Muscle layer of colon (tissue), 2 donors: ENCODE measurements around the gene ZSWIM1.
"Not testable (repeated sequence)": the region's sequence is repeated elsewhere in the genome, so short reads cannot be mapped to it uniquely, and the experiment has no call there.

Experiments
- H3K27ac ChIP-seq: one replicate; pipeline ENCODE4 v1.7.0; 2013; ENCODE audit warnings: low read depth, mild to moderate bottlenecking, low read length, moderate library complexity
- H3K27me3 ChIP-seq, 2 donors: one replicate each; pipeline ENCODE4 v1.7.0; 2013; ENCODE audit warnings: low read length in 2 of 2, mild to moderate bottlenecking in 2 of 2; ENCODE audit not compliant: insufficient read depth in 2 of 2, control insufficient read depth in 1 of 2
- H3K36me3 ChIP-seq: one replicate; pipeline ENCODE4 v1.7.0; 2013; ENCODE audit warnings: mild to moderate bottlenecking, low read length; ENCODE audit not compliant: insufficient read depth
- H3K4me1 ChIP-seq: one replicate; pipeline ENCODE4 v1.7.0; 2013; ENCODE audit warnings: mild to moderate bottlenecking, low read length; ENCODE audit not compliant: insufficient read depth
- H3K4me3 ChIP-seq, 2 donors: one replicate each; pipeline ENCODE4 v1.7.0; 2013; ENCODE audit warnings: low read length in 2 of 2, low read depth in 1 of 2, mild to moderate bottlenecking in 1 of 2, moderate library complexity in 1 of 2
- H3K9ac ChIP-seq: one replicate; pipeline ENCODE4 v1.7.0; 2013; ENCODE audit warnings: low read length
- H3K9me3 ChIP-seq: one replicate; pipeline ENCODE4 v1.7.0; 2013; ENCODE audit warnings: mild to moderate bottlenecking, low read length
- donor health status: abdominal sarcoma.
- donor health status: Adenocarcinoma of cecum.

ZSWIM1 gene

DNA sequence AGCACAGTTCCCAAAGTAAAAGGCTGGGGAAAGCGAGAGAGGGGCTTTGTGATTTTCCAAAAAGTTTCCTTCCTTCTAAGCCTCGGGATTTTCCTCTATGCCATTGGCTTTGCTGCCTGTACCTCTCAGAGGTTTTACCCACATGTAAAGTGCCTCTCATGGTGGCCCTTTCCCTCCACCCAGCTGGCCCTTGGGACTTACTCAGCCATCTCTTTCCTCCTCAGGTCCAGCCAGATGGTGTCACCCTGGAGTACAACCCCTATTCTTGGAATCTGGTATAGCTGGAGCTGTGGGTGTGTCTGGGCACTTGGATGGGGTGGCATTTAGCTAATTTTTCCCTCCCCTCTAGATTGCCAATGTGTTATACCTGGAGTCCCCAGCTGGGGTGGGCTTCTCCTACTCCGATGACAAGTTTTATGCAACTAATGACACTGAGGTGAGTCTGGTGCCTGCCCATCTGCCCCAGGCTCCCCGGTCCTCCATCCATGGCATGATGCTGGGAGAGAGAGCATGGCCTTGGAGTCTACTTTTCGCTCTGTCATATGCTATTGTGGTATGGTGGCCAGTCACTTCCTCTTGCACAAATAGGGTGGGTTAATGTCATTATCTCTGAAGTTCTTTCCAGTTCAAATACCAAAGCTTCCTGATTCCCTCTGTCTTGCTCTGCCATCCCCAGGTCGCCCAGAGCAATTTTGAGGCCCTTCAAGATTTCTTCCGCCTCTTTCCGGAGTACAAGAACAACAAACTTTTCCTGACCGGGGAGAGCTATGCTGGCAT is 11.2 kb downstream of the ZSWIM1 start:
- Histone ChIP-seq H3K9ac (peak overlapping the region; percentile 0), H3K27ac (peak overlapping the region; percentile 99)

DNA sequence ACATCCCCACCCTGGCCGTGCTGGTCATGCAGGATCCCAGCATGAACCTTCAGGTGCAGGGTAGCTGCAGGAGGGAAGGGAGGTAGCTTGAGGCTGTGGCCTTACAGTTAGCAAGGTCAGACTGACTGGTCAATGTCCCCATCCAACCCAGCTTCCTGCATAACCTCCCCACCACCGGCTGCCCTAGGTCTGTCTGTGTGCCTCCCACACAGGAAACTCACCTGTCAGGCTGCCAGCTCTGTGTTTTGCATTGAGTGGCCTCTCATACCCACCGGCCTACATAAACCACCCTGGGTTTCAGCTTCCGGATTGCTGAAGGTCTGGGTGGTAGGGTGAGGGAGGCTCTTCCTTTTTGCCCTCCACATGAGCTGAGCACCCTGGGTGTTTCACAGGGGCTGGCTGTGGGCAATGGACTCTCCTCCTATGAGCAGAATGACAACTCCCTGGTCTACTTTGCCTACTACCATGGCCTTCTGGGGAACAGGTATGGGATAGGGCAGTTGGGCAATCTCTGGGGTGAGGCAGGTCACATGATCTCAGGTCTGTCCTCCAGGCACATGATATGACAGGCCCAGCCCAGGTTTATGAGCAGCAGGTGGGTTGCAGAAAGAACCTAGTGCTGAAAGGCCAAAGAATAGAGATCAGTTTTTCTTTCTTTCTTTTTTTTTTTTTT is 11.9 kb downstream of the ZSWIM1 start:
- Histone ChIP-seq H3K36me3 (peaks cover 44% of the 10 kb centered on the region), H3K4me1 (peaks cover 23% of the 10 kb centered on the region), H3K4me3 (no peak overlapping the region), H3K9me3 (no peaks in the 10 kb centered on the region), H3K27ac (no peak overlapping the region), H3K27me3 (no peaks in the 10 kb centered on the region), H3K9ac (no peak overlapping the region)

More for the DNA sequence above, 11.2 kb downstream of the ZSWIM1 start:
- Histone ChIP-seq H3K9me3 (no peaks in the 10 kb centered on the region), H3K4me3 (peak overlapping the region; percentile 66 to 90), H3K4me1 (peaks cover 23% of the 10 kb centered on the region), H3K27me3 (no peaks in the 10 kb centered on the region), H3K36me3 (peaks cover 37% of the 10 kb centered on the region)

DNA sequence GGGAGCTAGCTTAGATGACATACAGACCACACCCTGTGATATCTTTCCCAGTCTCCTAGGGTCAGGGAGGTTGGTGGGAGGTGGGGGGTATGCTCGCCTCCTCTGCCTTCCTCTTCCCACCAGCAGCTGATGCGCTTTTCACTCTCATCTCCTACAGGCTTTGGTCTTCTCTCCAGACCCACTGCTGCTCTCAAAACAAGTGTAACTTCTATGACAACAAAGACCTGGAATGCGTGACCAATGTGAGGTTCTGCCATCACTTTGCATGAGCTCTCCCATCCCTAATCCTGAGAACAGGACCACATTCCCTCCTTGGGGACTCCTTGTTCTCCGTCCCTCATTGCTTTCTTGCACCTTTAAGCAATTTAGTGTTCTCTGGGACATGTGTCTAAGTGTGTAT is 12.8 kb downstream of the ZSWIM1 start:
- Histone ChIP-seq H3K4me1 (peaks cover 23% of the 10 kb centered on the region), H3K4me3 (no peak overlapping the region), H3K27me3 (no peaks in the 10 kb centered on the region), H3K27ac (no peak overlapping the region), H3K9me3 (no peaks in the 10 kb centered on the region), H3K36me3 (peaks cover 45% of the 10 kb centered on the region), H3K9ac (no peak overlapping the region)

DNA sequence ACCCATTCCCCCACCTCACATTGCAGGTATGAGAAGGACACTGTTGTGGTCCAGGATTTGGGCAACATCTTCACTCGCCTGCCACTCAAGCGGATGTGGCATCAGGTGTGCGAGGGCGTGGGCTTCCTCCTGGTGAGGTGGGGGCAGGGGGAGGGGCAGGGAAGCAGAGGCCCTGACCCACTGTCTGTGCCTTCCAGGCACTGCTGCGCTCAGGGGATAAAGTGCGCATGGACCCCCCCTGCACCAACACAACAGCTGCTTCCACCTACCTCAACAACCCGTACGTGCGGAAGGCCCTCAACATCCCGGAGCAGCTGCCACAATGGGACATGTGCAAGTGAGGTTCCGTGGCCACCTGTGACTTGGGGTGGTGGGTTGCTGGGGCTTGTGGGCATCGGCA is 13.8 kb downstream of the ZSWIM1 start:
- H3K27me3 ChIP-seq: no peaks in the 10 kb centered on the region
- peaks cover 20% of the 10 kb centered on the region for H3K4me1 ChIP-seq
- no peak overlapping the region for H3K4me3 ChIP-seq
- peaks cover 49% of the 10 kb centered on the region for H3K36me3 ChIP-seq
- no peak overlapping the region for H3K27ac ChIP-seq
- H3K9me3 ChIP-seq: no peaks in the 10 kb centered on the region
- H3K9ac ChIP-seq: no peak overlapping the region

DNA sequence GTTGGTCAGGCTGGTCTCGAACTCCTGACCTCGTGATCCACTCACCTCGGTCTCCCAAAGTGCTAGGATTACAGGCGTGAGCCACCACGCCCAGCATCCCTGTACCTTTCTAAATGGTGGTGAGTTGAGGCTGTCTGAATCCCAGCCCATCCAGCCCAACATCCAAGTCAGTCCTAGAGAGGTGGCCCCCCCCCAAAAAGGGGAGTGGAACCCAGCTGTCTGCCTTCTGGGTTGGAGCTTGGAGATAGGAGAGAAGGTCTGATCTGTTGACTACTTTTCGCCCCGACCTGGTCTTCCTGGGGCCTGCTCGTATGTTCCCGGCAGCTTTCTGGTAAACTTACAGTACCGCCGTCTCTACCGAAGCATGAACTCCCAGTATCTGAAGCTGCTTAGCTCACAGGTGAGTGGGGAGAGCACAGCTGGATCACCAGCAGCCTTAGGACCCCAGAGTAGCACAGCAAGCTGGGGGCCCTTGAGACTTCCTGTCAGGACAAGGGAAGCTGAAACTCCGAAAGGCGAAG is 15.7 kb downstream of the ZSWIM1 start:
- H3K27me3 ChIP-seq: no peaks in the 10 kb centered on the region
- H3K27ac ChIP-seq: no peak overlapping the region
- no peaks in the 10 kb centered on the region for H3K9me3 ChIP-seq
- H3K36me3 ChIP-seq: peaks cover 52% of the 10 kb centered on the region
- H3K4me1 ChIP-seq: peaks cover 16% of the 10 kb centered on the region
- no peak overlapping the region for H3K9ac ChIP-seq
- no peak overlapping the region for H3K4me3 ChIP-seq

DNA sequence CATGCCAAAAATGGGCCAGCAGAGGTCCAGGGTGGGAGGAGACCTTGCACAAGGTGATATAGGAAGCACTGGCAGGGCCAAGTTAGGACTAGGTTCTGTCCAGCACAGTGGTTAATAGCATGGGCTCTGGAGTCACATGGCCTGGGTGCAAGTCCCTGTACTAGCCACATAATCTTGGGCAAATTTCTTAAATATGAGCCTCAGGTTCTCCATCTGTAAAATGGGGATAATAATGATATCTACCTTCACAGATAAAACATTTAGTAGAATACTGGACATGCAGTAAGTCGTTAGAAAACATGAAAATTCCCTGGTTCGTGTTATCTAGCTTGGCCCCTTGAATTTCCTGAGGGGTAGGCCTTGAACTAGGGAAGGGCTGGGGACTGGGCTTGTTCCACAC is 16.3 kb downstream of the ZSWIM1 start:
- Histone ChIP-seq H3K9ac (no peak overlapping the region), H3K27me3 (no peaks in the 10 kb centered on the region), H3K4me1 (peaks cover 10% of the 10 kb centered on the region), H3K27ac (no peak overlapping the region), H3K4me3 (no peak overlapping the region), H3K36me3 (peaks cover 58% of the 10 kb centered on the region), H3K9me3 (no peaks in the 10 kb centered on the region)

DNA sequence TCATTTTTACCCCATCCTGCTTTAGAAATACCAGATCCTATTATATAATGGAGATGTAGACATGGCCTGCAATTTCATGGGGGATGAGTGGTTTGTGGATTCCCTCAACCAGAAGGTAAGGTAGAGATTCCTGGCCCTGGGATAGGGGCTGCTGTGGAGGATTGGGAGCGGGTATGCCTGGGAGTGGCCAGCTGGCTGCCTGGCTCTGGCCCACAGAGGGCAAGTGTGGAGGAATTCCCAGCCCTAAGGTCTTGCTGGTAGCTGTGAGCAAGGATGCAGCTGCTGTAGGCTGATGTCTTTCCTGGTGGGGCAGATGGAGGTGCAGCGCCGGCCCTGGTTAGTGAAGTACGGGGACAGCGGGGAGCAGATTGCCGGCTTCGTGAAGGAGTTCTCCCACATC is 16.7 kb downstream of the ZSWIM1 start:
- H3K9ac ChIP-seq: no peak overlapping the region
- H3K27ac ChIP-seq: no peak overlapping the region
- H3K4me1 ChIP-seq: peaks cover 6% of the 10 kb centered on the region
- H3K27me3 ChIP-seq: no peaks in the 10 kb centered on the region
- peaks cover 59% of the 10 kb centered on the region for H3K36me3 ChIP-seq
- no peak overlapping the region for H3K4me3 ChIP-seq
- no peaks in the 10 kb centered on the region for H3K9me3 ChIP-seq

DNA sequence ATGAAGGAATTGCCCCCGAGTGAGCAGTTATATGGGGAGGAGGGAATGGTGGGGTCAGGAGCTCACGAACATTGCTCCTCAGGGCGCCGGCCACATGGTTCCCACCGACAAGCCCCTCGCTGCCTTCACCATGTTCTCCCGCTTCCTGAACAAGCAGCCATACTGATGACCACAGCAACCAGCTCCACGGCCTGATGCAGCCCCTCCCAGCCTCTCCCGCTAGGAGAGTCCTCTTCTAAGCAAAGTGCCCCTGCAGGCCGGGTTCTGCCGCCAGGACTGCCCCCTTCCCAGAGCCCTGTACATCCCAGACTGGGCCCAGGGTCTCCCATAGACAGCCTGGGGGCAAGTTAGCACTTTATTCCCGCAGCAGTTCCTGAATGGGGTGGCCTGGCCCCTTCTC is 17.3 kb downstream of the ZSWIM1 start:
- Histone ChIP-seq H3K27ac (no peak overlapping the region), H3K9me3 (no peaks in the 10 kb centered on the region), H3K4me3 (no peak overlapping the region), H3K36me3 (peaks cover 54% of the 10 kb centered on the region), H3K27me3 (no peaks in the 10 kb centered on the region), H3K4me1 (peaks cover under 1% of the 10 kb centered on the region), H3K9ac (no peak overlapping the region)

DNA sequence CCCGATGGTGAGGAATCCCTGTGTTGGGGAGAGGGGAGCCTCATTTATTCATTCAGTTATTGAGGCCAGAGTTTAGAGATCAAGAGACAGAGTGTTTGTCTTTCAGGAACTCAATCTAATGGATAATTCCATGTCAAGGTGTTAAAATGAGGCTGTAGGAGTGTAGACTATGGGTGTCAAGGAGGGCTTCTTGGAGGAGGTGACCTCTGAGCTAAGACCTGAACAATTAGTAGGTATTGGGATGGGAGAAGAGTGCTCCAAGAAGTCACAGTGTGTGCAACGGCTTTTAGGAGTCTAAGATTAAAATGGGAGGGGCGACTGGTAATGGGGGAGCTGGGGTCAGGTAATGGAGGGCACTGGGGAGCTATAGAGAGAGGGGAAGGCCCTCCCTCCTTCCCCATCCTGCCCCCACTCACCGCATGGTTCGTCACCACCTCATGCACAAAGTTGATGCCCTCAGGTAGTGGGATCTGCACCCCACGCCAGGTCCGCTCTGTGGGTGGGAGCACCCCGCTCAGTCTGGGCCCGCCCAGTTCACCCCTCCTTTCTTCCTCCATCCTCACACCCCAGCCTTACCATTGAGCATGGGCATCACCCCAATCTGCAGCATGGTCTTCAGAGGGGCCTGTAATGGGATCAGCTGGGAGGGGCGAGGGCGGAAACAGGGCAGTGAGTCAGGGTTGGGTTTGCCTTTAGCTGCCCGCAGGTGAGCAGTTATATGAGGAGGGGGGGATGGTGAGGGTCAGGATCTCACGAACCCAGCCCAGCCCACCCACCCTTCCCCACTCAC is 18.2 kb downstream of the ZSWIM1 start:
- peaks cover 48% of the 10 kb centered on the region for H3K36me3 ChIP-seq
- no peak overlapping the region for H3K27ac ChIP-seq
- H3K9ac ChIP-seq: no peak overlapping the region
- no peaks in the 10 kb centered on the region for H3K9me3 ChIP-seq
- H3K4me3 ChIP-seq: no peak overlapping the region
- no peaks in the 10 kb centered on the region for H3K4me1 ChIP-seq
- no peaks in the 10 kb centered on the region for H3K27me3 ChIP-seq

DNA sequence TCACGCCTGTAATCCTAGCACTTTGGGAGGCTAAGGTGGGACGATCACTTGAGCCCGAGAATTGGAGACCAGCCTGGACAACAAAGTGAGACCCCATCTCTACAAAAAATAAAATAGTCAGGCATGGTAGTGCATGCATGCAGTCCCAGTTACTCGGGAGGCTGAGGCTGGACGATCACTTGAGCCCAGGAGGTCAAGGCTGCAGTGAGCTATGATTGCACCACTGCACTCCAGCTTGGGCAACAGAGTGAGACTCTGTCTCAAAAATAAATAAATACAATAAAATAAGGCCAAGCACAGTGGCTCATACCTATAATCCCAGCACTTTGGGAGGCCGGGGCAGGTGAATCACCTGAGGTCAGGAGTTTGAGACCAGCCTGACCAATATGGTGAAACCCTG is 20.3 kb downstream of the ZSWIM1 start:
- H3K27me3 ChIP-seq, H3K27ac ChIP-seq: not testable (repeated sequence)
- H3K36me3 ChIP-seq: peaks cover 48% of the 10 kb centered on the region

DNA sequence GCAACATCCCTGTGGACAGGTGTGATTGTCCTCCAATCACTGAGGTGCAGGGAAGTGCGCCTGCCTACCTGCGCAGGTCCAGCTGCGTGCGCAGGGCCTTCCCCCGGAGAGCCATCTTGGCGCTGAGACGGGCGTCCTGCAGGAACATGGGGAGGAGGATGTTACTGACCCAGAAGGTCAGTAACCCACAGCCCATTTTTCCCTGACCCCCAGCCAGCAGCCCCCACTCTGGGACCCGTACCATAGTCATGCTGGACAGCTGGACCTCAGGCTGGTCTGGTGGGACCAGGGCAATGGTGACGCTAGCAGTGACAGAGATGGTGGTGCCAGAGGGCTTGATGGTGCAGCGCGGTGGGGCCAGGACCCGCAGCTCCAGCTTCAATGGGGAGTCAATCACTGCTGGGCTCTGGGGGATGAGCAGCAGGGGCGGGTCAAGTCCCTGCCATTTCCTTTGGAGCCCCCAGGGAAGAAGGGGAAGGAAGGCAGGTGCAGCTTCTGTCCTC is 21.2 kb downstream of the ZSWIM1 start:
- Histone ChIP-seq H3K9ac (no peak overlapping the region), H3K4me1 (no peaks in the 10 kb centered on the region), H3K27ac (no peak overlapping the region), H3K4me3 (no peak overlapping the region), H3K36me3 (peaks cover 43% of the 10 kb centered on the region), H3K9me3 (no peaks in the 10 kb centered on the region), H3K27me3 (no peaks in the 10 kb centered on the region)

More for the DNA sequence above, 20.3 kb downstream of the ZSWIM1 start:
- not testable (repeated sequence) for H3K4me1 ChIP-seq, H3K4me3 ChIP-seq, H3K9ac ChIP-seq, H3K9me3 ChIP-seq
